SK-N-SH (cell line): ENCODE measurements around the gene ZNF521. TPM values are rescaled to one million over a fixed set of nuclear protein-coding genes. Genes with fewer than 3 reads are reported as not detected.

Experiments used
- CTCF ChIA-PET: fragments of 300-600, 350-600 bp; formaldehyde crosslinking; extraction: SDS; loops from one replicate; lab custom pipeline; 2021; lab: Yijun Ruan, JAX
- POLR2A ChIA-PET: fragments of 350-600 bp; sonication (Branson Sonifier 250); formaldehyde crosslinking; extraction: SDS; loops from one replicate; lab custom pipeline; 2020; ENCODE audit warnings: antibody characterized with exemption, inconsistent platforms; lab: Yijun Ruan, JAX
- DNase-seq: peaks from one replicate; pipeline ENCODE4 v3.0.0; 2012
- H2AFZ ChIP-seq: fragments of 200-600 bp; sonication (generic); 2 replicates; pipeline ENCODE4 v1.8.1; 2016; ENCODE audit warnings: antibody characterized with exemption, mild to moderate bottlenecking, low read depth
- H3F3A ChIP-seq: fragments of 200-600 bp; sonication (generic); replicated peaks from 2 replicates; pipeline ENCODE3; 2016; ENCODE audit warnings: antibody characterized with exemption, mild to moderate bottlenecking; ENCODE audit not compliant: insufficient read depth
- H3K27ac ChIP-seq, 2 experiments: fragments of 200-500 bp in 1 of 2; fragments of 200-600 bp in 1 of 2; sonication (Bioruptor generic) in 1 of 2; sonication (generic), shearing (Covaris generic) in 1 of 2; 2 replicates each; pipeline versions ENCODE4 v1.5.1 to v1.6.1; 2014 to 2016; ENCODE audit warnings: low read depth in 2 of 2, inconsistent platforms in 1 of 2, low read length in 1 of 2, mild to moderate bottlenecking in 1 of 2, mixed read lengths in 1 of 2
- H3K27me3 ChIP-seq: fragments of 200-600 bp; sonication (generic), shearing (Covaris generic); 2 replicates; pipeline ENCODE4 v1.6.1; 2016; ENCODE audit warnings: mixed run types; ENCODE audit not compliant: insufficient read depth
- H3K36me3 ChIP-seq, 2 experiments: fragments of 200-500 bp in 1 of 2; fragments of 200-600 bp in 1 of 2; sonication (Bioruptor generic) in 1 of 2; sonication (generic) in 1 of 2; replicated peaks in 1 of 2; 2 replicates each; pipeline versions ENCODE3 to v1.5.1; 2014 to 2016; ENCODE audit warnings: low read length in 1 of 2, mild to moderate bottlenecking in 1 of 2; ENCODE audit not compliant: insufficient read depth in 2 of 2, control insufficient read depth in 1 of 2
- H3K4me1 ChIP-seq, 2 experiments: fragments of 200-500 bp in 1 of 2; fragments of 200-600 bp in 1 of 2; sonication (Bioruptor generic) in 1 of 2; sonication (generic), shearing (Covaris generic) in 1 of 2; 2 replicates each; pipeline versions ENCODE4 v1.5.1 to v1.6.1; 2014 to 2016; ENCODE audit warnings: low read depth in 1 of 2, low read length in 1 of 2, mixed run types in 1 of 2; ENCODE audit not compliant: insufficient read depth in 2 of 2, control insufficient read depth in 1 of 2
- H3K4me2 ChIP-seq: fragments of 200-600 bp; sonication (generic), shearing (Covaris generic); 2 replicates; pipeline ENCODE4 v1.6.1; 2017; ENCODE audit warnings: mixed run types
- H3K4me3 ChIP-seq, 2 experiments: fragments of 200-500 bp in 1 of 2; fragments of 200-600 bp in 1 of 2; sonication (Bioruptor generic) in 1 of 2; sonication (generic), shearing (Covaris generic) in 1 of 2; 2 replicates each; pipeline versions ENCODE4 v1.5.1 to v1.8.1; 2014 to 2016; ENCODE audit warnings: low read depth in 2 of 2, inconsistent platforms in 1 of 2, low read length in 1 of 2, mild to moderate bottlenecking in 1 of 2, mixed read lengths in 1 of 2, moderate library complexity in 1 of 2
- H3K79me2 ChIP-seq: fragments of 200-600 bp; sonication (generic); 2 replicates; pipeline ENCODE4 v1.8.1; 2017; ENCODE audit warnings: mild to moderate bottlenecking; ENCODE audit not compliant: insufficient read depth
- H3K9ac ChIP-seq: fragments of 200-600 bp; sonication (generic); 2 replicates; pipeline ENCODE4 v1.6.1; 2017; ENCODE audit warnings: mixed run types
- H3K9me2 ChIP-seq: fragments of 200-600 bp; sonication (generic); 2 replicates; pipeline ENCODE4 v1.6.1; 2017; ENCODE audit warnings: mixed run types
- H3K9me3 ChIP-seq: fragments of 200-600 bp; sonication (generic); 2 replicates; pipeline ENCODE4 v1.6.1; 2017; ENCODE audit warnings: mixed run types, mild to moderate bottlenecking, moderate library complexity
- H4K20me1 ChIP-seq: fragments of 200-600 bp; sonication (generic); 2 replicates; pipeline ENCODE4 v1.6.1; 2017; ENCODE audit warnings: mild to moderate bottlenecking, mixed run types; ENCODE audit not compliant: insufficient read depth
- CHD2 ChIP-seq: fragments of 150-350 bp; IDR thresholded peaks from 2 replicates; pipeline ENCODE4 v1.6.1; 2018; ENCODE audit warnings: low read length; ENCODE audit not compliant: partially characterized antibody
- ELF1 ChIP-seq: IDR thresholded peaks from 2 replicates; pipeline ENCODE4 v1.4.0; 2012
- EZH2phosphoT487 ChIP-seq: fragments of 200-600 bp; sonication (generic); IDR thresholded peaks from 2 replicates; pipeline ENCODE4 v1.6.1; 2017; ENCODE audit warnings: low read depth, mixed run types, mild to moderate bottlenecking, antibody characterized with exemption, moderate library complexity, borderline replicate concordance
- FOSL2 ChIP-seq: IDR thresholded peaks from 2 replicates; pipeline ENCODE4 v1.4.0; 2012; ENCODE audit warnings: low read depth, mild to moderate bottlenecking, moderate library complexity, borderline replicate concordance
- GABPA ChIP-seq: IDR thresholded peaks from 2 replicates; pipeline ENCODE4 v1.4.0; 2012; ENCODE audit warnings: low read depth, mild to moderate bottlenecking
- GATA2 ChIP-seq: sonication (generic); formaldehyde crosslinking; IDR thresholded peaks from 2 replicates; pipeline ENCODE4 v1.5.0; 2020; ENCODE audit warnings: mild to moderate bottlenecking, missing genetic modification reagents
- MAX ChIP-seq: IDR thresholded peaks from 2 replicates; pipeline ENCODE4 v1.4.0; 2012; ENCODE audit warnings: low read depth
- RAD21 ChIP-seq: IDR thresholded peaks from 2 replicates; pipeline ENCODE4 v1.6.1; 2012; ENCODE audit warnings: mild to moderate bottlenecking, low read length
- RFX5 ChIP-seq: IDR thresholded peaks from 2 replicates; pipeline ENCODE4 v1.6.1; 2012; ENCODE audit warnings: mild to moderate bottlenecking, improper control_type of control experiment, low read length
- RXRA ChIP-seq: IDR thresholded peaks from 2 replicates; pipeline ENCODE4 v1.4.0; 2012; ENCODE audit warnings: low read depth, mild to moderate bottlenecking, borderline replicate concordance
- SIN3A ChIP-seq: IDR thresholded peaks from 2 replicates; pipeline ENCODE4 v1.6.1; 2012; ENCODE audit warnings: low read depth, mild to moderate bottlenecking, low read length, moderate library complexity, borderline replicate concordance
- SMC3 ChIP-seq: IDR thresholded peaks from 2 replicates; pipeline ENCODE4 v1.6.1; 2012; ENCODE audit warnings: low read depth, low read length, improper control_type of control experiment
- TAF1 ChIP-seq: IDR thresholded peaks from 2 replicates; pipeline ENCODE4 v1.6.1; 2012; ENCODE audit warnings: low read depth, mild to moderate bottlenecking, low read length, moderate library complexity, borderline replicate concordance
- WGBS: methylation state at CpG from one replicate; pipeline ENCODE4 v1.1.6; 2017; ENCODE audit warnings: low lambda C conversion rate; 5-methylcytosine and 5-hydroxymethylcytosine counted together
- polyA plus RNA-seq, 3 experiments: library from polyadenylated mRNA; depleted of rRNA; stranded (reverse); fragments of >200 nt; gene quantifications; 2 replicates each; pipeline ENCODE4 v1.2.3, GENCODE V29; 2012
- TF ChIP-seq, protein P1 (sequence below): IDR thresholded peaks from 2 replicates; pipeline ENCODE4; 2012
- TF ChIP-seq, protein P2 (sequence below): fragments of 150-350 bp; IDR thresholded peaks from 2 replicates; pipeline ENCODE4 v1.6.1; 2016; ENCODE audit warnings: mild to moderate bottlenecking, low read depth, low read length
- TF ChIP-seq, protein P3 (sequence below): fragments of 200-600 bp; sonication (generic); IDR thresholded peaks from 2 replicates; pipeline ENCODE4 v1.6.1; 2017; ENCODE audit warnings: antibody characterized with exemption, mild to moderate bottlenecking, moderate library complexity

The ZNF521 gene
- polyA plus RNA-seq, 1 of the 3 experiments (the other 2 are of a cell fraction) = 14.1 TPM

GRCh38 chr18:25373432-25374179 is 21.6 kb upstream of the ZNF521 start:
- Histone ChIP-seq H3K9me2 (no peaks in the 10 kb centered on the region), H3K79me2 (no peaks in the 10 kb centered on the region), H3K27me3 (no peaks in the 10 kb centered on the region), H3K9me3 (no peaks in the 10 kb centered on the region), H4K20me1 (no peaks in the 10 kb centered on the region), H2AFZ (no peak overlapping the region; the same call in 1 of the 2 replicates), H3K36me3 (no peaks in the 10 kb centered on the region), H3K9ac (no peak overlapping the region), H3K4me1 (peaks cover 0 to 13% of the 10 kb centered on the region in 2 experiments; a peak in 2 of 4 replicates), H3F3A (no peaks in the 10 kb centered on the region), H3K4me2 (no peak overlapping the region), H3K27ac (peak overlapping the region in 1 of 2 experiments; percentile 67; a peak in 1 of 4 replicates), H3K4me3 (no peak overlapping the region)
- 49% methylated on average over 2 of the region's 2 CpGs for WGBS
- no peak for DNase-seq
- POLR2A ChIA-PET = no interaction called here
- CTCF ChIA-PET = interaction anchor here (1.1 kb wide), 1 partner anchor 69 kb away, joined by 3 read pairs; no protein-coding TSS in a partner anchor
- TF ChIP-seq, protein P1, sequence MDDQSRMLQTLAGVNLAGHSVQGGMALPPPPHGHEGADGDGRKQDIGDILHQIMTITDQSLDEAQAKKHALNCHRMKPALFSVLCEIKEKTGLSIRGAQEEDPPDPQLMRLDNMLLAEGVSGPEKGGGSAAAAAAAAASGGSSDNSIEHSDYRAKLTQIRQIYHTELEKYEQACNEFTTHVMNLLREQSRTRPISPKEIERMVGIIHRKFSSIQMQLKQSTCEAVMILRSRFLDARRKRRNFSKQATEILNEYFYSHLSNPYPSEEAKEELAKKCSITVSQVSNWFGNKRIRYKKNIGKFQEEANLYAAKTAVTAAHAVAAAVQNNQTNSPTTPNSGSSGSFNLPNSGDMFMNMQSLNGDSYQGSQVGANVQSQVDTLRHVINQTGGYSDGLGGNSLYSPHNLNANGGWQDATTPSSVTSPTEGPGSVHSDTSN = peak; percentile 20; the same call in 1 of the 2 replicates
- no peak for TF ChIP-seq TAF1

GRCh38 chr18:25370391-25370790 is 18.4 kb upstream of the ZNF521 start:
- no peak overlapping the region for H2AFZ ChIP-seq
- H3K9me2 ChIP-seq = no peaks in the 10 kb centered on the region
- H3K79me2 ChIP-seq = no peaks in the 10 kb centered on the region
- TF ChIP-seq, protein P2, sequence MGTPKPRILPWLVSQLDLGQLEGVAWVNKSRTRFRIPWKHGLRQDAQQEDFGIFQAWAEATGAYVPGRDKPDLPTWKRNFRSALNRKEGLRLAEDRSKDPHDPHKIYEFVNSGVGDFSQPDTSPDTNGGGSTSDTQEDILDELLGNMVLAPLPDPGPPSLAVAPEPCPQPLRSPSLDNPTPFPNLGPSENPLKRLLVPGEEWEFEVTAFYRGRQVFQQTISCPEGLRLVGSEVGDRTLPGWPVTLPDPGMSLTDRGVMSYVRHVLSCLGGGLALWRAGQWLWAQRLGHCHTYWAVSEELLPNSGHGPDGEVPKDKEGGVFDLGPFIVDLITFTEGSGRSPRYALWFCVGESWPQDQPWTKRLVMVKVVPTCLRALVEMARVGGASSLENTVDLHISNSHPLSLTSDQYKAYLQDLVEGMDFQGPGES = no peak
- TF ChIP-seq RAD21 (no peak), GATA2 (no peak), RXRA (no peak), RFX5 (no peak), ELF1 (no peak), SMC3 (no peak), SIN3A (no peak), MAX (no peak), FOSL2 (no peak), GABPA (no peak), CHD2 (no peak), EZH2phosphoT487 (no peak)
- TF ChIP-seq, protein P3, sequence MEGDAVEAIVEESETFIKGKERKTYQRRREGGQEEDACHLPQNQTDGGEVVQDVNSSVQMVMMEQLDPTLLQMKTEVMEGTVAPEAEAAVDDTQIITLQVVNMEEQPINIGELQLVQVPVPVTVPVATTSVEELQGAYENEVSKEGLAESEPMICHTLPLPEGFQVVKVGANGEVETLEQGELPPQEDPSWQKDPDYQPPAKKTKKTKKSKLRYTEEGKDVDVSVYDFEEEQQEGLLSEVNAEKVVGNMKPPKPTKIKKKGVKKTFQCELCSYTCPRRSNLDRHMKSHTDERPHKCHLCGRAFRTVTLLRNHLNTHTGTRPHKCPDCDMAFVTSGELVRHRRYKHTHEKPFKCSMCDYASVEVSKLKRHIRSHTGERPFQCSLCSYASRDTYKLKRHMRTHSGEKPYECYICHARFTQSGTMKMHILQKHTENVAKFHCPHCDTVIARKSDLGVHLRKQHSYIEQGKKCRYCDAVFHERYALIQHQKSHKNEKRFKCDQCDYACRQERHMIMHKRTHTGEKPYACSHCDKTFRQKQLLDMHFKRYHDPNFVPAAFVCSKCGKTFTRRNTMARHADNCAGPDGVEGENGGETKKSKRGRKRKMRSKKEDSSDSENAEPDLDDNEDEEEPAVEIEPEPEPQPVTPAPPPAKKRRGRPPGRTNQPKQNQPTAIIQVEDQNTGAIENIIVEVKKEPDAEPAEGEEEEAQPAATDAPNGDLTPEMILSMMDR = no peak
- no peak overlapping the region for H3K4me3 ChIP-seq
- no peak overlapping the region for H3K27ac ChIP-seq
- no peak overlapping the region for H3K9ac ChIP-seq
- H3K27me3 ChIP-seq = no peaks in the 10 kb centered on the region
- no peaks in the 10 kb centered on the region for H3F3A ChIP-seq
- H3K9me3 ChIP-seq = no peaks in the 10 kb centered on the region
- H3K4me1 ChIP-seq = peaks cover 0 to 13% of the 10 kb centered on the region in 2 experiments; a peak in 2 of 4 replicates
- CTCF ChIA-PET = interaction anchor here (0.7 kb wide), 2 partner anchors 16 to 550 kb away, joined by 3 to 5 read pairs; no protein-coding TSS in a partner anchor
- H3K4me2 ChIP-seq = no peak overlapping the region
- WGBS = 89% methylated on average over 5 of the region's 5 CpGs
- H3K36me3 ChIP-seq = no peaks in the 10 kb centered on the region
- POLR2A ChIA-PET = no interaction called here
- no peaks in the 10 kb centered on the region for H4K20me1 ChIP-seq
- DNase-seq = no peak
